Measurements from ENCODE around the gene STK4.
"Not testable (repeated sequence)": the region's sequence is repeated elsewhere in the genome, so short reads cannot be mapped to it uniquely, and the experiment has no call there.

Gene STK4

GRCh38 chr20:45059022-45059728 is 92.9 kb downstream of the STK4 start:
- no peak overlapping the region for H3K4me3 ChIP-seq (ENCODE audit: low read depth, low read length)
- TF ChIP-seq, protein P1, sequence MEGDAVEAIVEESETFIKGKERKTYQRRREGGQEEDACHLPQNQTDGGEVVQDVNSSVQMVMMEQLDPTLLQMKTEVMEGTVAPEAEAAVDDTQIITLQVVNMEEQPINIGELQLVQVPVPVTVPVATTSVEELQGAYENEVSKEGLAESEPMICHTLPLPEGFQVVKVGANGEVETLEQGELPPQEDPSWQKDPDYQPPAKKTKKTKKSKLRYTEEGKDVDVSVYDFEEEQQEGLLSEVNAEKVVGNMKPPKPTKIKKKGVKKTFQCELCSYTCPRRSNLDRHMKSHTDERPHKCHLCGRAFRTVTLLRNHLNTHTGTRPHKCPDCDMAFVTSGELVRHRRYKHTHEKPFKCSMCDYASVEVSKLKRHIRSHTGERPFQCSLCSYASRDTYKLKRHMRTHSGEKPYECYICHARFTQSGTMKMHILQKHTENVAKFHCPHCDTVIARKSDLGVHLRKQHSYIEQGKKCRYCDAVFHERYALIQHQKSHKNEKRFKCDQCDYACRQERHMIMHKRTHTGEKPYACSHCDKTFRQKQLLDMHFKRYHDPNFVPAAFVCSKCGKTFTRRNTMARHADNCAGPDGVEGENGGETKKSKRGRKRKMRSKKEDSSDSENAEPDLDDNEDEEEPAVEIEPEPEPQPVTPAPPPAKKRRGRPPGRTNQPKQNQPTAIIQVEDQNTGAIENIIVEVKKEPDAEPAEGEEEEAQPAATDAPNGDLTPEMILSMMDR (IDR thresholded peaks at IDR 0.05; ENCODE audit: borderline replicate concordance, insufficient read depth, low read depth, low read length) = no peak

- TF ChIP-seq, protein P1 (IDR thresholded peaks at IDR 0.05; ENCODE audit: borderline replicate concordance, insufficient read depth, low read depth, low read length) = no peak
Observed at GRCh38 chr20:45060294-45060693, 94.0 kb downstream of the STK4 start.

GRCh38 chr20:45061244-45061643 is 94.9 kb downstream of the STK4 start:
- TF ChIP-seq, protein P1 (IDR thresholded peaks at IDR 0.05; ENCODE audit: borderline replicate concordance, insufficient read depth, low read depth, low read length) = no peak
- no peak overlapping the region for H3K4me3 ChIP-seq (ENCODE audit: low read depth, low read length)

More at GRCh38 chr20:45060294-45060693, 94.0 kb downstream of the STK4 start:
- H3K4me3 ChIP-seq (ENCODE audit: low read depth, low read length) = no peak overlapping the region

DNA sequence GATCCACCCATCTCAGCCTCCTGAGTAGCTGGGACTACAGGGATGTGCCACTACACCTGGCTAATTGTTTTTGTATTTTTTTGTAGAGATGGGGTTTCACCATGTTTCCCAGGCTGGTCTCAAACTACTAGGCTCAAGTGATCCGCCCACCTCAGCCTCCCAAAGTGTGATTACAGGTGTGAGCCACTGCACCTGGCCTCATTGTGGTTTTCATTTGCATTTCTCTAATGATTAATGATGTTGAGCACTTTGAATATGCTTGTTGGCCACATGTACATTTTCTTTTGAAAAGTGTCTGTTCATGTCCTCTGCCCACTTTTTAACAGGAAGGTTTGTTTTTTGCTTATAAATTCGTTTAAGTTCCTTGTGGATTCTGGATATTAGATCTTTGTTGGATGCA is 96.8 kb downstream of the STK4 start:
- not testable (repeated sequence) for H3K4me3 ChIP-seq (ENCODE audit: low read depth, low read length)

GRCh38 chr20:45064812-45065211 is 98.5 kb downstream of the STK4 start:
- H3K4me3 ChIP-seq (ENCODE audit: low read depth, low read length) = no peak overlapping the region
- TF ChIP-seq, protein P1 (IDR thresholded peaks at IDR 0.05; ENCODE audit: borderline replicate concordance, insufficient read depth, low read depth, low read length) = no peak

DNA sequence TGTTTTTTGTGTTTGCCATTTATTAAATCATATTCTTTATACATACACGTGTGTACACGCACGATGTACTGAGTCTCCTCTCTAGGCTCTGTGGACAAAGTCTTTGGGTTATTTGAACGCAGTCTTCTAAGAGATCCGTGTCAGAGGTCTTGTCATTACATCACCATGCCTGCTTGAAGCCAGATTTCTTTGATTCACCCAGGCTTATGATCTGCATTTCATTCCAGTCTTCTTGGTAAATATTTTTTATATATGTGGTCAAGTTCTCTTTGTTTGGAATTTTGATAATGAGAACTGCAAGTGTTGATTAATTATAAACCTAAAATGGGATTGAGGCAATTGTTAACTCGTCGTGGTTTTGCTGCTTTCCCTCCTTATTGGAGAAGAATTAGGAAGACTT is 100.1 kb downstream of the STK4 start:
- TF ChIP-seq, protein P1 (IDR thresholded peaks at IDR 0.05; ENCODE audit: borderline replicate concordance, insufficient read depth, low read depth, low read length) = no peak
- H3K4me3 ChIP-seq (ENCODE audit: low read depth, low read length) = no peak overlapping the region

DNA sequence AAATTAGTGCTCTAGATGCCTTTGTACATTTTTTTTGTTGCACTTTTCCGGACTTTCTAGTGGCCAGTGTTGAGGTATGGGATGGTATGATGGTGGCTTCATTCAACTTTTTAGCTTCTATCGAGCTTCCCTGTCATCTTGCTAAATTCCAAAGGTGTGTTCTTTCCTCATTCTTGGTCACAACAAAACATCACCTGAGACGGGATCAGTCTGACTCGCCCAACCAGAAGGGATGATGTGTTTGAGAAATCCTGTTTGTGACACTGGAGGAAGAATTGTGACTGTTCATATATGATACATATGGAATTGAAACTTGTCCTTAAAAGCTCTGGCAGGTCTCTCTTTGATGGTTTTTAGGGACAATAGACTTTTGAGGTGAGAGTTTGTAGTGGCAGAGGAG is 100.8 kb downstream of the STK4 start:
- H3K4me3 ChIP-seq (ENCODE audit: low read depth, low read length) = no peak overlapping the region
- TF ChIP-seq, protein P1 (IDR thresholded peaks at IDR 0.05; ENCODE audit: borderline replicate concordance, insufficient read depth, low read depth, low read length) = no peak
